Measurements from ENCODE around the gene SLC44A5.
"Not testable (repeated sequence)": the region's sequence is repeated elsewhere in the genome, so short reads cannot be mapped to it uniquely, and the experiment has no call there.

SLC44A5 gene

GRCh38 chr1:75444220-75444619 lies 166.7 kb downstream of the SLC44A5 start:
- DNase-seq: no peak

- DNase-seq: no peak
These were observed 170.6 kb downstream of the SLC44A5 start for GRCh38 chr1:75440274-75440673.

- DNase-seq: no peak
These were observed 172.6 kb downstream of the SLC44A5 start for GRCh38 chr1:75438355-75438754.

- DNase-seq: no peak
These were observed 179.1 kb downstream of the SLC44A5 start for GRCh38 chr1:75431843-75432242.

- DNase-seq: no peak
These were observed 180.4 kb downstream of the SLC44A5 start for GRCh38 chr1:75430526-75430925.

- DNase-seq: no peak
These were observed 184.2 kb downstream of the SLC44A5 start for GRCh38 chr1:75426688-75427087.

- no peak for DNase-seq
These were observed 185.8 kb downstream of the SLC44A5 start for GRCh38 chr1:75425001-75425650.

GRCh38 chr1:75423616-75424015 lies 187.3 kb downstream of the SLC44A5 start:
- no peak for DNase-seq

- DNase-seq: no peak
These were observed 187.8 kb downstream of the SLC44A5 start for GRCh38 chr1:75423136-75423535.

GRCh38 chr1:75421371-75421770 lies 189.5 kb downstream of the SLC44A5 start:
- no peak for DNase-seq

GRCh38 chr1:75415187-75415586 lies 195.7 kb downstream of the SLC44A5 start:
- no peak for DNase-seq

- DNase-seq: no peak
These were observed 198.3 kb downstream of the SLC44A5 start for GRCh38 chr1:75412616-75413015.

GRCh38 chr1:75404681-75405080 lies 206.2 kb downstream of the SLC44A5 start:
- DNase-seq: not testable (repeated sequence)

GRCh38 chr1:75403147-75403646 lies 207.7 kb downstream of the SLC44A5 start:
- not testable (repeated sequence) for DNase-seq

GRCh38 chr1:75400716-75401115 lies 210.2 kb downstream of the SLC44A5 start:
- DNase-seq: no peak

GRCh38 chr1:75396745-75397144 lies 214.2 kb downstream of the SLC44A5 start:
- no peak for DNase-seq

GRCh38 chr1:75396260-75396659 lies 214.7 kb downstream of the SLC44A5 start:
- no peak for DNase-seq

GRCh38 chr1:75394386-75395139 lies 216.4 kb downstream of the SLC44A5 start:
- no peak for DNase-seq

- no peak for DNase-seq
These were observed 218.6 kb downstream of the SLC44A5 start for GRCh38 chr1:75392278-75392677.

GRCh38 chr1:75375476-75376447 lies 235.2 kb downstream of the SLC44A5 start:
- DNase-seq: not testable (repeated sequence)

- DNase-seq: no peak
These were observed 237.3 kb downstream of the SLC44A5 start for GRCh38 chr1:75373542-75374159.

GRCh38 chr1:75366595-75366994 lies 244.3 kb downstream of the SLC44A5 start:
- no peak for DNase-seq

- DNase-seq: no peak
These were observed 249.7 kb downstream of the SLC44A5 start for GRCh38 chr1:75361260-75361659.
